NT2/D1 (cell line): ENCODE results near the gene CELF4.

Experiments
- DNase-seq: peaks from one replicate; pipeline ENCODE4 v3.0.0-alpha.2; 2011; ENCODE audit warnings: low read depth, low spot score
- H3K27me3 ChIP-seq: 2 replicates; pipeline ENCODE4 v1.6.0; 2011; ENCODE audit warnings: mild to moderate bottlenecking; ENCODE audit not compliant: insufficient read length, insufficient read depth
- H3K36me3 ChIP-seq: 2 replicates; pipeline ENCODE4 v1.6.1; 2011; ENCODE audit warnings: mild to moderate bottlenecking, low read length, mixed read lengths; ENCODE audit not compliant: insufficient read depth, insufficient read length
- H3K4me1 ChIP-seq: 2 replicates; pipeline ENCODE4 v1.5.1; 2011; ENCODE audit not compliant: insufficient read depth, insufficient read length
- H3K4me3 ChIP-seq: 2 replicates; pipeline ENCODE4 v1.5.1; 2011; ENCODE audit warnings: low read depth; ENCODE audit not compliant: insufficient read length
- H3K9ac ChIP-seq: 2 replicates; pipeline ENCODE4 v1.6.0; 2011; ENCODE audit warnings: low read depth; ENCODE audit not compliant: insufficient read length
- H3K9me3 ChIP-seq: 2 replicates; pipeline ENCODE4 v1.5.1; 2011; ENCODE audit warnings: mild to moderate bottlenecking, low read length; ENCODE audit not compliant: insufficient read depth
- SUZ12 ChIP-seq: IDR thresholded peaks from 2 replicates; pipeline ENCODE4 v1.6.1; 2011; ENCODE audit not compliant: insufficient read length, insufficient read depth; ENCODE audit errors: extremely low read depth
- YY1 ChIP-seq: IDR thresholded peaks from 2 replicates; pipeline ENCODE4 v1.6.1; 2011; ENCODE audit not compliant: insufficient read length, insufficient read depth
- ZNF274 ChIP-seq: IDR thresholded peaks from 2 replicates; pipeline ENCODE4 v1.6.1; 2011; ENCODE audit warnings: mild to moderate bottlenecking, low read depth, low read length

CELF4 gene

GRCh38 chr18:37520508-37520907 is 45.1 kb downstream of the CELF4 start:
- no peaks in the 10 kb centered on the region for H3K4me1 ChIP-seq
- H3K36me3 ChIP-seq = no peaks in the 10 kb centered on the region
- DNase-seq = no peak
- no peak overlapping the region for H3K4me3 ChIP-seq
- TF ChIP-seq YY1 (no peak), SUZ12 (no peak), ZNF274 (no peak)
- no peaks in the 10 kb centered on the region for H3K9me3 ChIP-seq
- H3K27me3 ChIP-seq = peaks cover 22% of the 10 kb centered on the region
- H3K9ac ChIP-seq = no peak overlapping the region

- Histone ChIP-seq H3K36me3 (no peaks in the 10 kb centered on the region), H3K9ac (no peak overlapping the region), H3K4me1 (no peaks in the 10 kb centered on the region), H3K4me3 (no peak overlapping the region), H3K27me3 (peaks cover 22% of the 10 kb centered on the region), H3K9me3 (no peaks in the 10 kb centered on the region)
- no peak for DNase-seq
- TF ChIP-seq YY1 (no peak), SUZ12 (no peak), ZNF274 (no peak)
Observed at GRCh38 chr18:37519510-37520135, 46.0 kb downstream of the CELF4 start.

- Histone ChIP-seq H3K4me3 (no peak overlapping the region), H3K27me3 (peaks cover 17% of the 10 kb centered on the region), H3K9me3 (no peaks in the 10 kb centered on the region), H3K9ac (no peak overlapping the region), H3K4me1 (no peaks in the 10 kb centered on the region), H3K36me3 (no peaks in the 10 kb centered on the region)
- no peak for DNase-seq
- TF ChIP-seq ZNF274 (no peak), YY1 (no peak), SUZ12 (no peak)
Observed at GRCh38 chr18:37516361-37516853, 49.2 kb downstream of the CELF4 start.

- TF ChIP-seq YY1 (no peak), SUZ12 (no peak), ZNF274 (no peak)
Observed at GRCh38 chr18:37514953-37515352, 50.6 kb downstream of the CELF4 start.

GRCh38 chr18:37512400-37512799 is 53.2 kb downstream of the CELF4 start:
- Histone ChIP-seq H3K9me3 (peaks cover 6% of the 10 kb centered on the region; the same call in 1 of the 2 replicates), H3K9ac (no peak overlapping the region), H3K27me3 (peaks cover 17% of the 10 kb centered on the region), H3K4me1 (no peaks in the 10 kb centered on the region), H3K36me3 (no peaks in the 10 kb centered on the region), H3K4me3 (no peak overlapping the region)
- DNase-seq = no peak
- no peak for TF ChIP-seq YY1
- TF ChIP-seq ZNF274 = no peak
- TF ChIP-seq SUZ12 = no peak

More at GRCh38 chr18:37514953-37515352, 50.6 kb downstream of the CELF4 start:
- no peak for DNase-seq
- H3K4me1 ChIP-seq = no peaks in the 10 kb centered on the region
- H3K4me3 ChIP-seq = no peak overlapping the region
- no peak overlapping the region for H3K9ac ChIP-seq
- H3K27me3 ChIP-seq = peaks cover 17% of the 10 kb centered on the region
- H3K36me3 ChIP-seq = no peaks in the 10 kb centered on the region
- no peaks in the 10 kb centered on the region for H3K9me3 ChIP-seq

- Histone ChIP-seq H3K9ac (no peak overlapping the region), H3K4me1 (no peaks in the 10 kb centered on the region), H3K36me3 (no peaks in the 10 kb centered on the region), H3K27me3 (peaks cover 17% of the 10 kb centered on the region), H3K4me3 (no peak overlapping the region), H3K9me3 (peaks cover 6% of the 10 kb centered on the region; the same call in 1 of the 2 replicates)
- DNase-seq = no peak
- TF ChIP-seq ZNF274 = no peak
- TF ChIP-seq SUZ12 = no peak
- no peak for TF ChIP-seq YY1
Observed at GRCh38 chr18:37511721-37512298, 53.8 kb downstream of the CELF4 start.

- H3K9me3 ChIP-seq = peaks cover 6% of the 10 kb centered on the region; the same call in 1 of the 2 replicates
- H3K27me3 ChIP-seq = peaks cover 17% of the 10 kb centered on the region
- no peak overlapping the region for H3K4me3 ChIP-seq
- DNase-seq = no peak
- H3K4me1 ChIP-seq = peaks cover 5% of the 10 kb centered on the region
- TF ChIP-seq YY1 (no peak), SUZ12 (no peak), ZNF274 (no peak)
- no peak overlapping the region for H3K9ac ChIP-seq
- no peaks in the 10 kb centered on the region for H3K36me3 ChIP-seq
Observed at GRCh38 chr18:37509600-37509999, 56.0 kb downstream of the CELF4 start.
